SHP77 (cell line): ENCODE measurements around the gene RWDD1.
"Not testable (repeated sequence)": the region's sequence is repeated elsewhere in the genome, so short reads cannot be mapped to it uniquely, and the experiment has no call there.

Experiments
- DNase-seq, 2 experiments: peaks; one replicate each; lab custom pipeline; 2025; lab: John Stamatoyannopoulos, UW

The RWDD1 gene

GRCh38 chr6:116560130-116560529 is 11.2 kb upstream of the RWDD1 start:
- no peak for DNase-seq

GRCh38 chr6:116561377-116562018 is 9.8 kb upstream of the RWDD1 start:
- peak; percentile 9 to 71 for DNase-seq

- no peak for DNase-seq
These were observed 9.3 kb upstream of the RWDD1 start for GRCh38 chr6:116562019-116562403.

GRCh38 chr6:116562614-116563013 is 8.7 kb upstream of the RWDD1 start:
- no peak for DNase-seq

- DNase-seq: no peak
These were observed 7.5 kb upstream of the RWDD1 start for GRCh38 chr6:116563830-116564229.

- no peak for DNase-seq
These were observed 7.0 kb upstream of the RWDD1 start for GRCh38 chr6:116564311-116564710.

- no peak for DNase-seq
These were observed 6.1 kb upstream of the RWDD1 start for GRCh38 chr6:116564921-116565872.

- no peak for DNase-seq
These were observed 3.2 kb upstream of the RWDD1 start for GRCh38 chr6:116568111-116568510.

GRCh38 chr6:116568821-116569755 is 2.2 kb upstream of the RWDD1 start:
- no peak for DNase-seq

GRCh38 chr6:116571683-116572000 is 338 bp downstream of the RWDD1 start:
- no peak for DNase-seq

- peak in 1 of 2 experiments; percentile 7 for DNase-seq
These were observed 858 bp downstream of the RWDD1 start for GRCh38 chr6:116572162-116572561.

- DNase-seq: no peak
These were observed 3.9 kb downstream of the RWDD1 start for GRCh38 chr6:116575227-116575626.

GRCh38 chr6:116577486-116577885 is 6.2 kb downstream of the RWDD1 start:
- DNase-seq: no peak

GRCh38 chr6:116578335-116578734 is 7.0 kb downstream of the RWDD1 start:
- DNase-seq: no peak

- no peak for DNase-seq
These were observed 7.8 kb downstream of the RWDD1 start for GRCh38 chr6:116579143-116579542.

GRCh38 chr6:116580198-116580597 is 8.9 kb downstream of the RWDD1 start:
- no peak for DNase-seq

GRCh38 chr6:116586276-116586675 is 15.0 kb downstream of the RWDD1 start:
- no peak for DNase-seq

GRCh38 chr6:116586738-116587137 is 15.4 kb downstream of the RWDD1 start:
- DNase-seq: no peak

GRCh38 chr6:116595247-116595646 is 23.9 kb downstream of the RWDD1 start:
- no peak for DNase-seq

GRCh38 chr6:116596815-116597214 is 25.5 kb downstream of the RWDD1 start:
- DNase-seq: no peak

- not testable (repeated sequence) for DNase-seq
These were observed 32.6 kb downstream of the RWDD1 start for GRCh38 chr6:116603916-116604315.

GRCh38 chr6:116604868-116605267 is 33.6 kb downstream of the RWDD1 start:
- not testable (repeated sequence) for DNase-seq
